ENCODE data around the gene NFYA. TPM values are rescaled to one million over a fixed set of nuclear protein-coding genes. Genes with fewer than 3 reads are reported as not detected.

NFYA gene
- total and polyA plus RNA-seq, 2 of the 13 experiments (the other 11 are each of a cell fraction or from before 2014, with no cell fraction given), result 16.0 to 22.9 TPM

DNA sequence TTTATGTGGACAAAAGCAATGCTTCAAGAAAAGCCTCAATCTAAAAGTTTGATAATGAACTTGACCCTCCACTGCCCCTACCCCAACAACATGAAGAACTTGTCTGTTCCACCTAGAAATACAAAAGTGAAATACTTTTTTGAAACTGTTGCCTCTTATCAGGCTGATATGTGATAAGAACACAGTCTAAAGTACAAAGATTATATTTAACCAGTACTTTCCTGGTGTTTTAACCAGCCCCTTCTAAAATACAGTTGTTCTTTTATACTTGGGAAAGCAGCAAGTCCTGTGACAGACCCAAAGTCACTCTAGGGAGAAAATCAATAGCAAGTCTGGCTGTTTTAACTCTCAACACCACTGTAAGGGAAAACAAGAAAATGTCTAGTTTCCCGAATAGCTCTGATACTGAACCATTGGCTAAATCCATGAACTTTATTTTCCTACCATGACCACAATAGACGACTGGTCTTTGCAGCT, 7.2 kb upstream of the NFYA start (continued):
- no peak for TF ChIP-seq HNRNPL (IDR thresholded peaks at IDR 0.05; ENCODE audit: low read depth, low read length)
- no peak for TF ChIP-seq DNMT1 (CRISPR knock-in tag; IDR thresholded peaks at IDR 0.05)
- TF ChIP-seq RBAK (CRISPR knock-in tag; IDR thresholded peaks at IDR 0.05), result no peak
- TF ChIP-seq TBX3 (IDR thresholded peaks at IDR 0.05; ENCODE audit: borderline replicate concordance), result peak; percentile 57; the same call in 1 of the 2 replicates
- peak; percentile 59; the same call in 1 of the 2 replicates for TF ChIP-seq NKX3-1 (CRISPR knock-in tag; IDR thresholded peaks at IDR 0.05)
- TF ChIP-seq SMAD9 (CRISPR knock-in tag; IDR thresholded peaks at IDR 0.05), result no peak
- no peak for TF ChIP-seq SP1 (IDR thresholded peaks at IDR 0.05)
- TF ChIP-seq SP1 (CRISPR knock-in tag; IDR thresholded peaks at IDR 0.05), result no peak
- no peak for TF ChIP-seq ZNF788 (CRISPR knock-in tag; IDR thresholded peaks at IDR 0.05; ENCODE audit: borderline replicate concordance)
- no peak for TF ChIP-seq NFAT5 (CRISPR knock-in tag; IDR thresholded peaks at IDR 0.05)
- TF ChIP-seq FLYWCH1 (CRISPR knock-in tag; IDR thresholded peaks at IDR 0.05), result no peak
- TF ChIP-seq, protein P1, sequence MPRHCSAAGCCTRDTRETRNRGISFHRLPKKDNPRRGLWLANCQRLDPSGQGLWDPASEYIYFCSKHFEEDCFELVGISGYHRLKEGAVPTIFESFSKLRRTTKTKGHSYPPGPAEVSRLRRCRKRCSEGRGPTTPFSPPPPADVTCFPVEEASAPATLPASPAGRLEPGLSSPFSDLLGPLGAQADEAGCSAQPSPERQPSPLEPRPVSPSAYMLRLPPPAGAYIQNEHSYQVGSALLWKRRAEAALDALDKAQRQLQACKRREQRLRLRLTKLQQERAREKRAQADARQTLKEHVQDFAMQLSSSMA (CRISPR knock-in tag; IDR thresholded peaks at IDR 0.05), result no peak
- TF ChIP-seq SNRNP70 (IDR thresholded peaks at IDR 0.05; ENCODE audit: low read depth, low read length), result no peak
- no peak for TF ChIP-seq RARG (CRISPR knock-in tag; IDR thresholded peaks at IDR 0.05; ENCODE audit: low read depth)
- TF ChIP-seq, protein P2, sequence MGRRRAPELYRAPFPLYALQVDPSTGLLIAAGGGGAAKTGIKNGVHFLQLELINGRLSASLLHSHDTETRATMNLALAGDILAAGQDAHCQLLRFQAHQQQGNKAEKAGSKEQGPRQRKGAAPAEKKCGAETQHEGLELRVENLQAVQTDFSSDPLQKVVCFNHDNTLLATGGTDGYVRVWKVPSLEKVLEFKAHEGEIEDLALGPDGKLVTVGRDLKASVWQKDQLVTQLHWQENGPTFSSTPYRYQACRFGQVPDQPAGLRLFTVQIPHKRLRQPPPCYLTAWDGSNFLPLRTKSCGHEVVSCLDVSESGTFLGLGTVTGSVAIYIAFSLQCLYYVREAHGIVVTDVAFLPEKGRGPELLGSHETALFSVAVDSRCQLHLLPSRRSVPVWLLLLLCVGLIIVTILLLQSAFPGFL (CRISPR knock-in tag; IDR thresholded peaks at IDR 0.05), result no peak
- TF ChIP-seq ZNF512 (CRISPR knock-in tag; IDR thresholded peaks at IDR 0.05), result no peak
- TF ChIP-seq HMG20A (CRISPR knock-in tag; IDR thresholded peaks at IDR 0.05; ENCODE audit: borderline replicate concordance), result peak; percentile 90
- TF ChIP-seq NR2F1 (CRISPR knock-in tag; IDR thresholded peaks at IDR 0.05), result peak; percentile 23 to 64; a peak in 3 of 4 replicates
- no peak for TF ChIP-seq ZSCAN22 (CRISPR knock-in tag; IDR thresholded peaks at IDR 0.05)
- TF ChIP-seq TAF1 (CRISPR knock-in tag; IDR thresholded peaks at IDR 0.05), result 0 out of 2 replicates have a peak, but pooled peaks have one; percentile 32
- TF ChIP-seq ZNF816 (CRISPR knock-in tag; IDR thresholded peaks at IDR 0.05; ENCODE audit: borderline replicate concordance), result no peak
- TF ChIP-seq ZNF781 (CRISPR knock-in tag; IDR thresholded peaks at IDR 0.05; ENCODE audit: borderline replicate concordance, not compliant biosample characterization), result no peak
- TF ChIP-seq FOXA1 (IDR thresholded peaks at IDR 0.05), result no peak
- peak; percentile 68 for TF ChIP-seq FOXA1 (CRISPR knock-in tag; IDR thresholded peaks at IDR 0.05)
